NOMO-1 (cell line): ENCODE results near the gene TMEM132A.
"Not testable (repeated sequence)": the region's sequence is repeated elsewhere in the genome, so short reads cannot be mapped to it uniquely, and the experiment has no call there.

Experiments
- DNase-seq, 2 experiments: peaks; one replicate each; lab custom pipeline; 2025; ENCODE audit not compliant: unreplicated experiment in 2 of 2; lab: John Stamatoyannopoulos, UW

Gene TMEM132A

GRCh38 chr11:60902625-60903024 is 21.6 kb upstream of the TMEM132A start:
- no peak for DNase-seq

DNA sequence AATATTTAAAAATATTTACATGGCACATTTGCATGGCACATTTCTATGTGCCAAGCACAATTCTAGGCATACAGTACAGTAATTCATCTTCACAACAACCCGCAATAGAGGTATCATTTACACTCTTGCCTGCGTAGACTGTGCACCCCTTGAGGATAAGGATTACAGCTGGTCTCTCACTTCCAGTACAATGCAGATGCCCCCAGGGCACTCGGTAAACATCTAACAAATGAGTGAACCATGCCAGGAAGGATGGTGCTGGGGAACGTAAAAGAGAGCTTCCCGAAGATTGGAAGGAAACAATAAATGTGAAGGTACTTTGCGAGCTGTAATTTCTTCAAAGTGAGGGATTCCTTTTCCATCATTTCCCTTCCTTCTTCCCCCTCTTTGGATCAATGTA is 19.2 kb upstream of the TMEM132A start:
- DNase-seq: no peak

GRCh38 chr11:60905551-60906113 is 18.6 kb upstream of the TMEM132A start:
- DNase-seq: peak in 1 of 2 experiments; percentile 14

- peak; percentile 97 to 98 for DNase-seq
Observed at GRCh38 chr11:60906132-60906972, 17.9 kb upstream of the TMEM132A start, which contains the start of gene PRPF19. Gene PRPF19, minus strand, starts transcription at chr11:60906585. Its CDS starts 203 bp downstream, at chr11:60906382.

DNA sequence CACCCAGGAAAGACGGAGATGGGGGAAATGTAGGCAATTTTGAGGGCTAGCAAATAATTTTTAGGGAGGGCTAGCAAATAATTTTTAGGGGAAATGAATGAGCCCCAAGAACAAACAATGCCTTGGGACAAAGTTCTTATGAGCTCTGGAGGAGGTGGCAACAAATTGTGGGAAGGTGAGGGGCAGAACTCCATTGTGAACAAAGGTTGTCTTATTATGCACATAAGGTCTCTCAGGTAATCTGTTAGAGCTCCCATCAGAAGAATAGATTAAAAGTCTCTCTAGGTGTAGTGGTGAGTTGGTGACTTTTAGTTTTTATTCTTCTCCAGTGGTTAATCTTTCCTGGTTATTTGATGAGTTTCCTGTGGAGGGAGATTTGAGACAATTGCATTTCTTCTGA is 15.5 kb upstream of the TMEM132A start:
- DNase-seq: no peak

- not testable (repeated sequence) for DNase-seq
Observed at GRCh38 chr11:60909680-60910280, 14.5 kb upstream of the TMEM132A start.

GRCh38 chr11:60910281-60910687 is 14.0 kb upstream of the TMEM132A start:
- DNase-seq: peak; percentile 79 to 83

- peak in 1 of 2 experiments; percentile 8 for DNase-seq
Observed at GRCh38 chr11:60910711-60911380, 13.4 kb upstream of the TMEM132A start.

- DNase-seq: no peak
Observed at GRCh38 chr11:60912223-60912850, 11.9 kb upstream of the TMEM132A start.

DNA sequence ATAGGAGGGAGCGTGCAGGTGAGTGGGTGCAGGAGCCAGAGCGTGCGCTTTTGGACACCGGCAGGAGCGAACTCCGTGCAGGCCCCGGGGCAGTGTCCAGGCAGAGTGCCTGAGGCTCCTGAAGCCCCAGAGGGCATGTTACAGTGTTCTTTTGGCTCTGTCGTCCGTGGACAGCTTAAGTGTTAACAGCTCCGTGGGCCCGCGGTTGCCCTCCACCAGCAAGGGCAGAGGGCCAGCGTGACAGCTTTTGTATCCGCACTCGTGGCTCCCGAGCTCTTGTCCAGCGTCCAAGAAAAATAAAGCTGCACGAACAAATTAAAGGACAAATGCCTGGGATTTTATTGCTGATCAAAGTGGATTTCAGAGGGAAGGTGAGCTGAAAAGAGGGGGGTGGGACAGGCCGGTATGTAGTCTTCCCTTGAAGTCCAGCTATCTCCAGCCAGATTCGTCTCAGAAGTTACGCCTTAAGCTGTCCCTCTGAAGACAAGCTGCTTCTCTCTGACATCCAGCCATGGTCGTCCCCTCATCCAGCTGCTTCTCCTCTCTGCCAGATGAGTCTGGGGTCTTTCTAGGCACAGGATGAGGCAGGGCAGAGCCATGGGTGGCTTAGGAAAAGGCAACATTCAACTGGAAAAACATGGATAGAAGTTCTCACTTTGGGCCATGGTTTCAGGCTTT is 11.3 kb upstream of the TMEM132A start:
- DNase-seq: no peak

GRCh38 chr11:60913793-60914632 is 10.2 kb upstream of the TMEM132A start, which contains the start of gene TMEM109:
Gene TMEM109, plus strand, starts transcription at chr11:60914158. Its CDS starts 5,536 bp downstream, at chr11:60919694.
- DNase-seq: peak; percentile 84 to 86

DNA sequence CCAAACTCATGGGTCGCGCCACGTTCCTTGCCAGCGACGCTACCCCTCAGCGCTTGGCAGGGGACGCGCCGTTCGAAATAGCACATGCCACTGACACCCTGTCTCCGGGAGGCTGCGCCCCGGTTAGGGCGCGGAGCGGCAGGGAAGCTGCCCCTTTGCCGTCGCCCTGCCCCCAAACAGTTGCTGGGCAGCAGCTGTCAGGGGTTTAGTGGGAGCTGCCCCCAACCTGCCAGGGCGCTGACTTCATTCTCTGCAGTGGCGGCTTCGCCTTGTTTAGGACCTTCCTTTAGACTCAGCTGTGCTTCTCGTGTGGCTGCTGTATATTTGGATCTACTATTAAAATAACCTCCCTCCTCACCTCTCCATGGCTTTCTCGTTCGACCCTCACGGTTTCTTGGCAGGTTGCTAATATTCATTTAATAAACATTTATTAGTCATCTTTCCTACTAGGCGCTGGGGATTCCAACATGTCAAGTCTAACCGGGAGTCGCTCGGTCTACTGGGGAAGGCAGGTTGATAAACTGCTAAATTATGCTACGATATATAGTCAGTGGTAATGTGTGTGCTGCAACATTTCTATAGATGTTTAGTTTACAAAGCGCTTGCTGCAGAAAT is 9.5 kb upstream of the TMEM132A start:
- DNase-seq: peak; percentile 23 to 38

- peak; percentile 74 to 84 for DNase-seq
Observed at GRCh38 chr11:60915248-60915914, 8.9 kb upstream of the TMEM132A start.

DNA sequence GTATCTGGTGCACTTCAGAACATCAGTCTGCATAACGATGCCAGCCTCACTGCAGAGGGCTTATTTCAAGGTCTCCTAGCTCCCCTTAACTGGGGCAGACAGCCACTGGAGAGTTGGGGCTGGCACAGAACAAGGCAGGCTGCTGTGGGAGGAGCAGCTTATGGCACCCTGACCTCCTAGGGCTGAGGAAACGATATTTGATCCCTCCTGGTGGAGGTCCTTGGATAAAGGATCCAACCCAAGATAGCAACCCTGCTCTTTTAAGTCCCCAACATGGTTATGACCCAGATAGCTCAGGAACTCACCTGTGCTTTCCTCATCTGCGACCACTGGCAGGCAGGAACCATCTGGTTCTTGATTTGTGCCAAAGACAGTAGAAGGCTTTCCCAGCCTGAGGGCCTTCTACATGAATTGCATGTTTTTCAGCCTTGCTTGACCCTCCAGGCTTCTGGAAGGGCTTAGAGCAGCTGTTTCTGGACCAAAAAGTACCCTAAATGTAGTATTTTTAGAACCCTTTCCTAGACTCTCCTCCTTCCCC is 7.5 kb upstream of the TMEM132A start:
- DNase-seq: no peak

DNA sequence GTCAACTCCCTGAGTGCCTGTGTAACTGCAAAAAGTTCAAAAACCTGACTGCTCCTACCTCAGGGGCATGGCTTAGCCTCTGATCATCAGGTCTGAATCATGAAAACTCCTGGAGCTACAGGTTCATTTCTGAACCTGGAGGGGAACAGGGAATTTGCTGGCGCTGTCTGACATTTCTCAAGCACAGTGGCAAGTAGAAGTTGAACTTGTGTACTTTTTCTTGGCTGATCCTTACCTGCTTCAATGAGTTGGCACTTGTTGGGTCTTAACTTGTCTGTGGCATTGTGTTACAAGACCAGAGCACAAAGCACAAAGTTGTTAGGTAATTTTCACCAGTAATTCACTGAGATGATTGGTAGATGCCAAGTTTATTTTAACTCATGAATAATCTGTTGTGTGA is 7.0 kb upstream of the TMEM132A start:
- DNase-seq: no peak

GRCh38 chr11:60918251-60918938 is 5.9 kb upstream of the TMEM132A start:
- no peak for DNase-seq

GRCh38 chr11:60918939-60919265 is 5.4 kb upstream of the TMEM132A start:
- DNase-seq: no peak
